HG03175 (cell line): ENCODE measurements around the gene ASMTL.
"Not testable (repeated sequence)": the region's sequence is repeated elsewhere in the genome, so short reads cannot be mapped to it uniquely, and the experiment has no call there.

Experiments
- ATAC-seq: cut with Tn5 transposase; IDR thresholded peaks from one replicate; pipeline ENCODE4 v1.9.1; 2021; ENCODE audit warnings: mild to moderate bottlenecking, moderate library complexity; ENCODE audit not compliant: unreplicated experiment

The ASMTL gene

DNA sequence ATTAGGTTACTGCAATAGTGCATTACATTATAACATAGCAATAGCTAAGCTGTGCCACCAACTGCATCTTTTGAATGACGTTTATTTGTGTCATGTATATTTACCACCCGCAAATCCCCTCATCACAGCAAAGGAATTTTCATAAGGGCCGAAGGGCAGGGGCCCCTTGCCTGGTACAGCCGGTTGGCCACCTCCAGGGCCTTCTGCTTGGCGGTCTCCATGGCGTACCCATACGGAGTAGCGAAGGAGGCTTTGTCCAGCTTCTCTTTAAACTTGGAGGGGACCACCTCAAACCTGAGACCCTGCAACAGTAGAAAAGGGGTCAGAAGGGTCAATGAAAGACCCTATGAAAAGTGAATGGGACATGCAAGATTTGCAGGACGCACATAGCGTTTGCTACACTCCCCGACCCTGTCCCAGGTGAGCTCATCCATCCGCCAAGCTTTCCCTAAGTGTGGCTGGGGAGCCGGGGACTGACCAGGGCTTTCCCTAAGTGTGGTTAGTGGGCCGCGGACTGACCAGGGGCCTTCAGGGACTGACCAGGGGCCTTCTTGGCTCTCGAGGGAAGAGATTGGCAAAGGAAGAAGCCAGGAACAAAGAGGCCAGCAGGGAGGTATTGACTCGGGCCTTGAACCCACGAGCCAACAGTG, 10.6 kb downstream of the ASMTL start:
- ATAC-seq = no peak

DNA sequence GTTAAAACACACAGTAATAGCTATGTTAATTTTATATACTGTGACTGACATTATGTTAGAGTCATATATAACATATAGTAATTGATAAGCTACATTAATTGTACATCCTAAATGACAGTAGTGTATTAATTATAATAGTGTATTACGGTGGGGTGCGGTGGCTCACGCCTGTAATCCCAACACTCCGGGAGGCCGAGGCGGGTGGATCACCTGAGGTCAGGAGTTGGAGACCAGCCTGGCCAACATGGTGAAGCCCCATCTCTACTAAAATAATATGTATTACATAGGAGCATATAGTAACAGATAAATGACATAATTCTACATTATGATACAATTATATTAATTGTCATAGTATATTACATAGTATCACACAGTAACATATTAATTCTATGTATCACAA, 12.2 kb downstream of the ASMTL start:
- ATAC-seq = no peak

DNA sequence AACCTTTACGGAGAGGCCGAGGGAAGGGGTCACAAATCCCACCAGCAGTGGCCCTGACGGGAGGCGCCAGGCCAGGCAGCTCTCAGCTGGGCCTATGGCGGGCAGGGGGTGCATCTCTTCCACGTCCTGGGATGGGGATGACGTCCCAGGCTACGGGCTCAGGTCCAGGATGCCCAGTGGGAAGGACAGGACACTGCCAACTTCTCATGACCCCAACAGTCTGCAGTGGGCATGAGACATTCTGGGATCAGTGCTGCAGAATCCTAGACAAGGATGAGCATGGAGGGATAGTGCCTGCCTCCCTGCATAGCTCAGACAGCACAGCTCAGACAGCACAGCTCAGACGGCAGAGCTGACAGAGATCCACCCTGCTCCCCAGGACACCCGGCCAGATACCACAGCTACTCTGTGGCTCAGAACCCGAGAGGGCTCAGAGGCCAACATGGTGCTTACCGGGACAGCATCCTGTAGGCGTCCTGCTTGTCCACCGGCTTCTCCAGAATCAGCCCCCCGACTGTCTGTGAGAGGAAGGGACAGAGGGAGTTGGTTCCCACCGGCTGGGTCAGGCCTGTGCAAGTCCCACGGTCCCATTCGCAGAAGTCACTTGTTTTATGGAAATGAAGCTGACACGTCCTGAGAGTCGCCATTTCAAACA, 17.3 kb downstream of the ASMTL start:
- no peak for ATAC-seq

DNA sequence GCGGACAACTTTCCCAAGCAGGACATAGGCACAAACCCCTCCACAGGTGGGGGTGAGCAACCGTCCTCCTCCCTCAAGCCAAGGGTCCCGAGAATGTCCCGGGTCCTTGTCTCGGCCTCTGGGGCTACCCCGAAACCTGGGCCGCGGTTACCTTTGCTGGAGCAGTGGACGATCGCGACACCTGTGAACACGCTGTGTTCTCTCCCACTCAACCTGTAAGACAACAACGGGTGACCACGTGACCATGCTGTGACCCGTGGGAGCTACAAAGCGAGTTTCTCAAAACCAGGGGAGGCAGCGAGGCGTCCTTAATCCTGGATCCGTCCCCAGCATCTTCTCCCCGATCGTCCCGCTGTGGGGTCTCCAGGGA, 17.9 kb downstream of the ASMTL start:
- ATAC-seq = no peak

DNA sequence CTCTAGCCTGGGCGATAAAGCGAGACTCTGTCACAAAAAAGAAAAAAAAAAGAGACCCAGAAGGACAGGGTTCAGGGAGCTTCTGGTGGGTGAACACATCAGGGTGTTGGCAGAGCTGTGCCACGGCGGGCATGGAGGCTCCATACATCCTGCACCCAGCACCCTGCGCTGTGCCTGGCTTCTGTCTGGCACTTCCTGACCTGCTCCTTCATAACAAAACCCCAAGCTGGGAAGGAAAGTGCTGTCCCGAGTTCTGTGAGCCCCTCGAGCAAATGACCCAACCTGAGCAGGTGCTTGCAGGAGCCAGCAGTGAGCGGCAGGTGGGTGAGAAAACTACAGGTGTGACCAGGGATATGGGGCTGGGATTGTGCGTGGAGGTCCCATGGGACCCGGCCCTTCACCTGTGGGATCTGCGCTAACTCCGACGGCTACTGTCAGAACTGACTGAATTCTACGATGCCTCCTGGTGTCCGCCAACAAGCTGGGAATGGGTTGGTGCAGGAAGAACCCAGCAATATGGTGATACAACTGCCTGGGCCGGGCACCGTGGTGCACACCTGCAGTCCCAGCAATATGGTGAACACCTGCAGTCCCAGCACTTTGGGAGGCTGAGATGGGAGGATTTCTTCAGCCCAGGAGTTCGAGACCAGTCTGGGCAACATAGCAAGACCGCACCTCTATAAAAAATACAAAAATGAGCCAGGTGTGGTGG, 18.9 kb downstream of the ASMTL start:
- no peak for ATAC-seq

DNA sequence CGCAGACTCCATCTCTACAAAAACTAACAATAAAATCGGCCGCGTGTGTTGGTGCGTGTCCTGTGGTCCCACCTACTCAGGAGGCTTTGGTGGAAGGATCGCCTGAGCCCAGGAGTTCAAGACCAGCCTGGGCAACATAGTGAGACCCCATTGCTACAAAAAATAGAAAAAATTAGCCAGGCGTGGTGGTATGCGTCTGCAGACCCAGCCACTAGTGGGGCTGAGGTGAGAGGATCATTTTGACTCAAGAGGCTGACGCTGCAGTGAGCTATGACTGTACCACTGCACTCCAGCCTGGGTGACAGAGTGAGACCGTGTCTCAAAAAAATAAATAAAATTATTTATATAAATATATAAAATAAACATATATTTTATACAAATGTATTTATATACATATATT, 22.3 kb downstream of the ASMTL start:
- no peak for ATAC-seq

DNA sequence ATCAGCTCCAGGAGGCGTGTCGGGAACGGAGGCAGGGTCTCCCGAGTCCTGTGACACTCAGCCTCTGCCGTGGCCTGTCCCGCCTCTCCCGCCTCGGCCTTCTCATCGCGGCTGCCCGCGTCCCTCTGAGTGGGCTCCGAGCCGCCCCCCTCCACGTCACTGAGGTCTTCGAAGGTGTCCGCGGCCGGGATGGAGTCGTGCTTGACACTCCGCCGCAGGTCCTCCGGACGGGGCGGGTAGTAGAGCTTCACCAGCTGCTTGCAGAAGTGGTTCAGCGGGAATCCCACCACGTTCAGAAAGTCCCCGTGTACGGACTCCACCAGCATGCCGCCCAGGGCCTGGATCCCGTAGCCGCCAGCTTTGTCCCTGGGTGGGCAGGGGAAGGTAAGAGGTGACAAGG, 25.0 kb downstream of the ASMTL start:
- no peak for ATAC-seq

DNA sequence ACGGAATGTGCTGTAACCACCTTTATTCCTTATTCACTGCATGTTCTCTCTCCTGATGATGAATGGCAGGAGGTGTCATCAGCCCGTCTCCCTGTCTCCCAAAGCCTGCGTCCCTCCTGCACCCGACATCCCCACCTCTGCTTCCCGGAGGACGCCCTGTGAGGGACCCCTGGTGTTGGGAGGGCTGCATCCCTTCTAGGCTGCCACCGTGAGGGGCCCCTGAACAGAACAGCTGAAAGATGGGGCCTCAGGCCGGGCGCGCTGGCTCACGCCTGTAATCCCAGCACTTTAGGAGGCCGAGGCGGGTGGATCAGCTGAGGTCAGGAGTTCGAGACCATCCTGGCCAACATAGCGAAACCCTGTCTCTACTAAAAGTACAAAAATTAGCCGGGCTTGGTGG, 26.4 kb downstream of the ASMTL start:
- not testable (repeated sequence) for ATAC-seq

DNA sequence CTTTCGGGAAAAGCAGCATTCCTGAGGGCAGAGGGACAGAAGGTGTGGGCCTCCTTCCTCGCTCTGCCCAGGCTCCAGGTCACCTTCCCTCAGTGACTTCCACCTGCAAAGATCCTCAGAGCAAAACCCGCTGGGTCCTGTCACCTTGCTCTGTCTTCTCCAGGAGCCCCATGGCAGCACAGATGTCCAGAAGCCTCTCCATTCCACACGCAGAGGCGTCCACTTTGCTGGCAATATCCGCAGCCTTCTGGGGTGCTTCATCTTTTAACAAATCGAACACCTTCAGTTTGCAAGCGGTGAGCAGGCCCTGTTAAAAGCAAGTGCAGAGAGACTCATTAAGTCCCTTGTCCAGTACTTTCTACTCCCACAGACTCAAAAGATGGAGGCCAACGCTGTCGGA, 27.3 kb downstream of the ASMTL start:
- no peak for ATAC-seq

DNA sequence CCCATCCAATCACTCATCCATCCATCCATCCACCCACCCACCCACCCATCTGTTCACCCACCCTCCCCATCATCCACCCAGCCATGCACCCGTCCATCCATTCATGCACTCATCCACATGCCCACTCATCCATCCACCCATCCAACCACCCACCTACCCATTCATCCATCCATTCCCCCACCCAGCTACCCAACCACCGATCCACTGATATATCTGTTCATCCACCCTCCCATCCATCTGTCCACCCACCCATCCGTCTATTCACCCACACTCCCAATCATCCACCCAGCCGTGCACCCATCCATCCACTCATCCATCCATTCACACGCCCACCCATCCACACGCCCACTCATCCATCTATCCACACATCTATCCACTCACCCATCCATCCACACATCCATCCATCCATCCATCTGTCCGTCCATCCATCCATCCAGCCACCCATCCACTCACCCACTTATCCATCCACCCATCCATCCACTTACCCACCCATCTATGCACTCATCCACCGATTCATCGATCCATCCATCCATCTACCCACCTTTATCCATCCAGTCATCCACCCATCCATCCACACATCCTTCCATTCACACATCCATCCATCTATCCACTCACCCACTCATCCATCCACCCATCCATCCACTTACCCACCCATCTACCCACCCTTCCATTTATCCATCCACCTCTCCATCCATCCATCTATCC, 28.4 kb downstream of the ASMTL start:
- no peak for ATAC-seq

DNA sequence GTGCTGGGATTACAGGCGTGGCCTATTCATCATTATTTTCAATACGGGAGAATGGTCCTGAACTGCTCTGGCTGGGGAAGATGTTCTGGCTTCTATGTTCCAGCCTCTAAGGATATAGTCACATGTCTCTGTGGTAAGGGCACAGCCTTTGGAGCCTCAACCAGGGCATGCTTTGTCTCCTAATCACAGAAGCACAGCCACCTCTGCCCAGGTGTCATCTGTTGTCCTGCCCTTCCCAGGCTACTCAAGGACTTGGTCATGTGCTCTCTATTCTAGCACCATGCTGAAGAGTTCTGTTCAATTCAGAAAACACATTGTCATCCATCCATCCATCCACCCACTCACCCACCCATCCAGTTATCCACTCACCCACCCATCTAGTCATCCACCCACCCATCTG, 29.5 kb downstream of the ASMTL start:
- no peak for ATAC-seq

DNA sequence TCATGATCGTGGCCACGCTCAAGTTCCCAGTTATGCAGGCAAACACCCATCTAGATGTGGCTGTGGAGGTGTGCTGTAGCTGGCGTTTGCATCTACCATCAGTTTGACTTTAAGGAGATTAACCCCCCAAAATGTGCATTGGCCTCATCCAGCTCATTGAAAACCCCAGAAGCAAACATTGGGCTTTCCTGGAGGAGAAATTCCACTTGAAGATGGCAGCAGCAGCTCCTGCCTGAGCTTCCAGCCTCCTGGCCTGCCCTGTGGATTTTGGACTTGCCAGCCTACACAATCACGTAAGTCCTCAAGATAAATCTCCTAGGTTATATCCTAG, 30.6 kb downstream of the ASMTL start:
- ATAC-seq = no peak

DNA sequence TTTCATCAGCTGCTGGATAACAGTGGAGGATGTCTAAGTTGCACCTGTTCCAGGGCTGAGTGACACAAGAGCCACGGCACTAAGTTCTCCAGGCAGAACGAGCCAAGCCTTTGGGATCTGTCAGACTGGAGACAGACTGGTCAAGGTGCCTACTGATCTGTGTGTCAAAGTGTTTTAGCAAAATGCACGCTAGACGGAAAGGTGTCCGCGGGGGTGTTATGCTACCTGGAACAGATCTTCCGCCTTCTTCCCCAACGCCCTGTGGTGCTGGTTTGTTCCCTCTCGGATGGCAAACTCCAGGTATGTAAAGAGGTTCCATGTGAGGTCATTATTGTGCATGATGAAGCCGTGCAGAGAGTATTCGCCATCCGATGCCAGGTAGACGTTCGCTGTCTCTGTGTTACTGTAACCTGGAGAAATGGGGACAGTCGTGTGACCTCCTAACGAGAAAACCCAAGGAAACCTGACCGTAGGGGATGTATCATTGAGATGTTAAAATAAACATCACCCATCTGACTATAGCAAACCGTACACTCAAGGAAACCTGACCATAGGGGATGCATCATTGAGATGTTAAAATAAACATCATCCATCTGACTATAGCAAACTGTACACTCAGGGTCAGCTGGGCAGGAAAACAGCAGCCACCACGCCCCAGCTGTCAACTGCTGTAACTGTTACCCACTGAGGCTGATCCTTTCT, 31.1 kb downstream of the ASMTL start:
- ATAC-seq = no peak

DNA sequence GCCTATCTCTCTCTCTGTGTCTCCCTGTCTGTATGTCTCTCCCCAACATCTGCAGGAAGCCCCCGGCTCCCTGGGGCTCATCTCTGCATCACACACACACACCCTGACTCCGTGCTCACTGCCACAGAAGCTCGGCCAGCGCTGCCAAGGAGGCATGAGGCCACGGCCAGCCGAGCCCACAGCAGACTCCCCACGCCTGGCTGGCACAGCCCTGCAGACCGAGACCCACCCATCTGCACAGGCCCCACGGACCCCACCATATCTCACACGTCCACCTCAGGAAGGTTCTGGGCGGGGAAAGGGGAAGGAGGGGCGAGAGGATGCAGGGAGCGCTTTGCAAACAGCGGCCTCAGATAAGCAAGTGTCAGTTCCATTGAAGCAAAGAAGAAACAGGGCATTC, 32.3 kb downstream of the ASMTL start:
- no peak for ATAC-seq

DNA sequence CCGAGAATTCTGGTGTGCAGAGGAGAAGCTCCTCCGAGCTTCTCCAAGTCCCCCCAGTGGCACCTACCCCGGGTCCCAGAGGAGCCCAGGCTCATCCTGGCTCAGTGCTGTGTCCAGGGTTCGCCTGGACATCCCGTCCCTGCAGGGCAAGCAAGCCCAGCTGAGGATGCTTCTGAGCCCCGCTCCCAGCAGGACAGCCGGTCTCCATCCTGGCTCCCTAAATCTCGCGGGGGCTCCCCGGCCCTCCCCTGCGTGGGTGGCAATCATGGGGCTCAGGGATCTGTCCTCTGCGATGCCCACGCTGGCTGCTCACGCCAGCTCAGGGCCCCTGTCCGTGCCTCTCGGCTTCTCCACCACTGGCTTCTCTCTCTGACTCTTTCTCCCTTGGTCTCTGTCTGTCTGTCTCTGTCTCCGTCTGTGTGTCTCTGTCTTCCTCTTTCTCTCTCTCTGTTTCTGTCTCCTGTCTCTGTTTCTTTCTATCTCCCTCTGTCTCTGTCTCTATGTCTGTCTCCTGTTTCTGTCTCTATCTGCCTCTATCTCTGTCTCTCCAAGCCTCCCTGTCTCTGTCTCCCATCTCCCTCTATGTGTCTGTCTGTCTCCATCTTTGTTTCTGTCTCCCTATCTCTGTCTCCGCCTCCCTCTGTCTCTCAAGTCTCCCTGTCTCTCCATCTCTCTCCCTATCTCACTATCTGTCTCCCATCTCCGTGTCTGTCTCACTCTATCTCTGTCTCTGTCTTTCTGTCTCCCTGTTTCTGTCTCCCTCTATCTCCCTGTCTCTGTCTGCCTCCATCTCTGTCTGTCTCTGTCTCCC, 33.0 kb downstream of the ASMTL start:
- ATAC-seq = no peak

DNA sequence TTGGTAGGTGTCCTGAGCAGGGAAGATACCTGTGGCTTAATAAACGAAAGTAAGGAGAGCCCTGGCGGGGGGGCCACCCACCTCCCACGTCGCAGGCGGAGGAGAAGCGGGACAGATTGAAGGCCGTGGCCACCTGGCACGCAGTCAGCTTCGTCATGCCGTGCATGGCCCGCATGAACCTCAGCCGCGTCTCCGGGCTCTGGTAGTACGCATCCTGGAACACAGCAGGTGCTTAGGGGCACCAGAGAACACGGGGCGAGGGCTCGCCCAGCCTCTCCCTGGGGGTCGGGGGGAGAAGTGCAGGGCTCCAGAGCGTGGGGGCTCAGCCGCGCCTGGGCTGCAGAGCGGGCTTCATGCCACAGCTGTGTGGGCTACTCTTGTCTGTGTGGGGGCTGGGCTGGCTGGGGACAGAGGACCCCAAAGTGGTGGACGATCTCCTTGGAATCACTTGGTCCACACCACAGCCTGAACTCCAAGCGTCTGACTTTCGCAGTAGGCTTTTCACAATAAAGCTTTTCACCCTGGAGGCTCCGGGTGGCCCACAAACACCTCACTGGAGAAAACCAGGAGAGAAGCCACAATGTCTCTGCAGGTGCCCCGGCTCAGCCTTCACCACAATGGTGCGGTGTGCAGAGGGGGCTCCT, 33.7 kb downstream of the ASMTL start:
- no peak for ATAC-seq

DNA sequence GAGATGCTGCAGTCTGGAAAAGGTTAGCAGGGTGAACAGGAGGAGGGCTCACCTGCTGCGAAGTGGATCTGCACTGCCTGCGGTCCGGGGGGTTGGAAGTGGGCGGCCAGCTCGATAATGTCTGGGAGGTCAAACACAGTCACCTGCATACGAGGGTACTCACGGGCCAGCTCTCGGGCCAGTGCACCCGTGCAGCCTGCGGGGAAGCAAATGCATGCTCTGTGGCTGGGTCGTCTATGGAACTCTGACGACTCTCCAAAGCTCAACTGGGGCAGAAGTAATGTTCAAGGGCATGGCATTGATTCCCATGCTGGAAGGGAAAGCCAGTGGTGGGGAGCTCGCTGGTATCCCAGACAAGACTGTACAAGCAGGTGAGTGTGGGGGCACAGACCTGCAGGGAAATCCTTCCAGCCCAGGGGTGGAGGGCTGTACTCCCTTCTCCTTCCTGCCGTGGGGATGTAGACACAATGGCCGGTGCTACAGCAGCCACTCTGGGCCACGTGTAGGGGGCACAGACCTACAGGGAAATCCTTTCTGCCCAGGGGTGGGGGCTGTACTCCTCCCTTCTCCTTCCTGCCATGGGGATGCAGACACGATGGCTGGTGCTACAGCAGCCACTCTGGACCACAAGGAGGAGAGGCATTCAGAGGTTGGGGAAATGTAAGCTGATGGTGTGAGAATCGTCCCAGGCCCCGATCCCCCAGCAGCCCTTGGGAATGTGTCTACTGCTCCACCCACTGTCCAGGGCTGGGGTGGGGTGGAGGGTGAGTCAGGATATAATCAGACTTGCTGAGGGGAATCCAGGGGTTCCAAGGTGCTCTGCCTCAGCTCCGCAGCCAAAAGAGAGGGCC, 34.6 kb downstream of the ASMTL start:
- no peak for ATAC-seq

DNA sequence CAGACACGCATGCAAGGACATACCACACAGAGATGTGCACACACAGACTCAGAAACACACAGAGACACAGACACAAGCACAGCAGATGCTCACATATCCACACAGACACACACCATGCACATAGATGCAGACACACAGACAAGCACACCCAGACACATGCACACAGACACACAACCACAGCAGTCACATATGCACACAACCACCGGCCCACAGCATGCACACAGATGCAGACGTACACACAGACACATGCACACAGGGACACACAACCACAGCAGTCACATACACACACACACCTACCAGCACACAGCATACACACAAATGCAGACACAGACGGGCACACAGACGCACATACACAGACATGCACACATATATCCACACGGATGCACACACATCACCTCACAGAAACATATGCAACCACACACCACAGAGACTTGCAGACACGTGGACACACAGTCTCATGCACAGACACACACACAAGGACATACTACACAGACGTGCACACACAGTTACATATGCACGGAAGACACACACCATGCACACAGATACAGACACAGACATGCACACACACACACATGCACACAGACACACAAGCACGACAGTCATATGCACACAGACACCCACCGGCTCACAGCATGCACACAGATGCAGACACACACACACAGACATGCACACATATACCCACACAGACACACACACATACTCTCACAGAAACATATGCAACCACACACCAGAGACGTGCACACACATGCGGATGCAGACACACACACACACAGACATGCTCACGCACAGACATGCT, 35.5 kb downstream of the ASMTL start:
- ATAC-seq = no peak
